Activated naive CD8-positive, alpha-beta T cell treated with anti-CD3 and anti-CD28 coated beads, Interleukin-2, amount 50 U/mL, for 24 hours (primary cell): ENCODE results near the gene PIM2.

Source experiments
- ATAC-seq: fragments of 150-1000 bp; cut with Tn5 transposase; one replicate; pipeline ENCODE4 v1.10.0; 2021
- DNase-seq: peaks from one replicate; pipeline ENCODE4 v3.0.0; 2021
- H3K27ac Mint-ChIP-seq: one replicate; pipeline ENCODE4 v1.8.0; 2021; ENCODE audit warnings: mild to moderate bottlenecking, mixed read lengths
- H3K27me3 Mint-ChIP-seq: one replicate; pipeline ENCODE4 v1.8.0; 2021; ENCODE audit warnings: mixed read lengths
- H3K36me3 Mint-ChIP-seq: one replicate; pipeline ENCODE4 v1.8.0; 2021; ENCODE audit warnings: low read depth, mixed read lengths
- H3K4me1 Mint-ChIP-seq: one replicate; pipeline ENCODE4 v1.8.0; 2021; ENCODE audit warnings: mixed read lengths
- H3K4me3 Mint-ChIP-seq: one replicate; pipeline ENCODE4 v1.8.0; 2021; ENCODE audit warnings: mild to moderate bottlenecking, moderate library complexity, mixed read lengths
- H3K9me3 Mint-ChIP-seq: one replicate; pipeline ENCODE4 v1.8.0; 2021; ENCODE audit warnings: mixed read lengths

PIM2 gene

DNA sequence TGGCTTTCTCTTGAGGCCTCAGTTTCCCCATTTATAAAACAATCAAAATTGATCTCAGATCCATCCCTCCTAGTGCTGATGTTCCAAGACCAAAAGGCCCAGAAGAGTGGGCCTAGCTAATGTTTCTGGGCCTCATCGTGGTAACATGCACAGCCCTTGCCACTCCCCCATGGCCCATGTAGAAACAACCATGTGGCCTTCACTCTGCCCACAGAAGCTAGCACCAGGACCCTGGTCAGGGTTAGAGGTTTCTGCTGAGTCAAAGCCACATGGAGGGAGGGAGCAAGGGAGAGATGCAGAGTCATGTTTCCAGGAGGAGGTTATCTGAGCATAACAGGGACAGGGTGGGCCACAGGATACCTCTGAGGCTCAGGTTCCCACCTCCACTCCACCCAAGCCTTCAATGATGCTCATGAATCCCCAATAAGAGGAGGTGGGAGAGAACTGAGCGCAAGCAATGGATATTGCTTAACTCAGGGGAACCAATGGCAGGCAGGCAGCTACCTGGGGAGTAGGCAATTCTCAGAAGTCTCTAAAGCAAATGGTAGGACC is 21.7 kb upstream of the PIM2 start:
- H3K4me3 Mint-ChIP-seq: no peak overlapping the region
- no peaks in the 10 kb centered on the region for H3K9me3 Mint-ChIP-seq
- peaks cover 89% of the 10 kb centered on the region for H3K4me1 Mint-ChIP-seq
- ATAC-seq (no peak), DNase-seq (no peak)
- no peaks in the 10 kb centered on the region for H3K27me3 Mint-ChIP-seq
- peak overlapping the region; percentile 97 for H3K27ac Mint-ChIP-seq
- peaks cover 21% of the 10 kb centered on the region for H3K36me3 Mint-ChIP-seq

DNA sequence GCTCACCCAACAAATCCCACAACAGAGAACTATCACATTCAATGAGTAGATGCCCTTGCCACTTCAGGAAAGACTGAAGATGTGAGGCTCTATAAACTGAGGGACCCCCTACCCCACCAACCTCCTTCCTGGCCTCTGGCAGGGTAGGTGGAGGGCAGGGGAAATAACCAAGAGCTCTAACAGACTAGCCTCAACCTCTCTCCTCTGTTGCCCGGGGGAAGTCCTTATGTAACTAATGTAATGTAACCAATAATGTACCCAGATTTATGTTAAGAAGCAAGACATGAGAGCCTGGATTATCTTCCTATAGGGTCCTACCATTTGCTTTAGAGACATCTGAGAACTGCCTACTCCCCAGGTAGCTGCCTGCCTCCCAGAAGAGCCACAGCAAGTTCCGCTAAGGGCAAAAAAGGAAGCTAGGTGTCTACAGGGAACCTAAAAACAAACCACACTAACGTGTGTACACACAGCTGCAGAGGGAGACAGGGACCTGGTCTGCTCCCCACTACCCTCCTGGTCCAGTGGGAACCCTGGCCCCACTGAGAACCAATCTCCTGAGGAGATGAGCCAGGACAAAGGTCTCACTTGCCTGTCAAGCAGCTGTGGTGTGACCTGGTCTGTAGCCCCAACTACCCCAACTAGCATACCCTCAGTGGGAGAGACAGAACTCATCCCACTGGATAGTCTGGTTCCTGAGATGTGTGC is 20.9 kb upstream of the PIM2 start:
- Mint-ChIP-seq H3K27me3 (no peaks in the 10 kb centered on the region), H3K36me3 (peaks cover 29% of the 10 kb centered on the region), H3K4me3 (peak overlapping the region; percentile 74), H3K27ac (peak overlapping the region; percentile 97), H3K9me3 (no peaks in the 10 kb centered on the region), H3K4me1 (peaks cover 97% of the 10 kb centered on the region)
- no peak for DNase-seq
- ATAC-seq: no peak

DNA sequence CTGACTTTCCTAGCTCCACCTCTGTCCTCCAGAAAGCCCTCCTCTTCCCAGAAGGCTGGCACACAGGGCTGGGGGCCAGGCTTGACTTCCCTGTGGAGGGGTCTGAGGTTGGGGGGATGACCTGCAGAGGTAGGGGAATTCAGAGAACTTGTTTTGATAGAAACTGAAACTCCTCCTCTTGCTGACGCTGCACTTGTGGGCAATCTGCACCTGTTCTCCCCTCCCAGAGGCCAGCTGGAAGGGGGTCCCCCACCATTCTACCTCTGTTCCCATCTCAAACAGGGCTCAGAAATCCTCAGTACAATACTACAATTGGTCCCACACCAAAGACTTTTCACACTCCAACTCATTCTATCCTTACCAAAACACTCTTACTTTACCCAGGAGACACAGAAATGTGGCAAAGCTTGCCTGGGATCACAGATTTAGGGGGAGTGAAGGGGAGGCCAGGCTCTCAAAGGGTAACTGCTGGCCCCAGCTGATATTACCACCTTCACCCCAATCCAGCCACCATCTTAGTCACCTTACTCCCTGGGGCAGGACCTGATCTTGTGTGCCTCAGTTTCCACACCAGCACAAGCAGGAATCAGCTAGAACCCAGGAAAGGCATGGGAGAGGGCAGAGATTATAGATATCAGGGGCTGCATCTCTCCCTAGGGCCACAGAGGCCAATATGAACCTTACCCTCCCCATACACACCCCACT is 20.0 kb upstream of the PIM2 start:
- Mint-ChIP-seq H3K4me1 (peaks cover 99% of the 10 kb centered on the region), H3K36me3 (peaks cover 36% of the 10 kb centered on the region), H3K27me3 (no peaks in the 10 kb centered on the region), H3K4me3 (peak overlapping the region; percentile 74), H3K27ac (peak overlapping the region; percentile 97), H3K9me3 (no peaks in the 10 kb centered on the region)
- ATAC-seq (peak; percentile 55), DNase-seq (peak; percentile 74)

DNA sequence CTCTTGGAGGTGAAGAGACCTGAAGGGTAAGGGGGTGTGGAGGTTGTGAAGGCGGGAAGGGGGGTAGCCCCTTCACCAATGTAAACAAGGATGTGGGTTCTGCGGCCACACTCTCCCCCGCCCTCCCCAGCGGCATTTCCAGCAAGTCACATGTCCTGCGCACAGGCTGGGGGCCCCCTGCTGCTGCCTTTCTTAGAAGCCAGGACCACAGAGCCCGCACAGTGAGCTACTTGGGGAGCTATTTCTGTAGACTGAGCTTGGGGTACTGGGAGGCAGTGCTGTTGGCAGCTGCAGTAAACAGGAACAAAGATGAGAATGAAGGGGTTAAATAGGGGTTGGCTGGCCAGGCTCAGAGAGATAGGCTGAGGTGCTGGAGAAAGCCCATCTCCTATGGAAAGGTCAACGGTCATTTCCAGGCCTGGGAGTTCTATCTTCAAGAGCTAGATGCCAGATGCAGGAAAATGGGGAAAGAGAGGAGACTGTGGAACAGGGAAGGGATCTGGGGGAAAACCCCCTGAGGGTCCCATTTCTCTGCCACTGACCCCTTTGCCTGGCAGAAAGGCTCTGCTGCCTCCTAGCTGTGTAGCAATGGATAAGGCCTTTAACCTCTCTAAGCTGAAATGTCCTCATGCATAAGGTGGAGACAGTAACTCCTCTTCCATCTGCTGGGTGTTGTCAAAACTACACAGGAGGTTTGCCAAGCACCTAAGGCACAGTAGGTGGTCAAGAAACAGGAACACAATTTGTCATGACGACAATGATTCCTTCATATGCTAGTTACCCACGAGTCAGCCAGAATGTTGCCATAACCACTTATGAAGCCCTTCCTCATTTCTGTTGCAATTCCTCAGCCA is 18.5 kb upstream of the PIM2 start:
- H3K36me3 Mint-ChIP-seq: peaks cover 36% of the 10 kb centered on the region

DNA sequence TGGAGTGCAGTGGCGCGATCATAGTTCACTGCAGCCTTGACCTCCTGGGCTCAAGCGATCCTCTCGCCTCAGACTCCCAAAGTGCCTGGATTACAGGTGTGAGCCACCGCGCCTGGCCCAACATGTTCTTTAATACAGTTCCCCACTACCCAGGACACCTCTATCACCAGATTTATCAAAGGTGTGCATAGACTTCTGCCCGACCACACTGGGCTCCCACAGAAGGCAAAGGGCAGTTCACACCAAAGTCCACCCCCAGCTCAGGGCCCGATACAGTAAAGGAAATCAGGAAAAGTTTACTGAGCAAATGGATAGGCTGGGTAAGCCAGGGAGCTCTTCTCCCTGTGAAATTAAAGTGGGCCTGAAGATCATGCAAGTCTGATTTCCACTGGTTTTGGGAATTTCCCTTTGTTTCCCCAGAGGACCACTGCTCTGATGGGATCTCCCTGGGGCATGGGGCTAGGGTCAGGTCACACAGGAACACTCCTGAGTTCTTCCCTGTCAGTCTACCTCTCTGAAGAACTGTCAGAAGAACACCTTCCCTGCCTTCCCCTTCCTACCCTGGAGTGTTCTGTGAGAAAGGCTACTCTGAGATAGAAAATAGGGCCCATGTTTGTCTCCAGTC is 17.7 kb upstream of the PIM2 start:
- H3K36me3 Mint-ChIP-seq: peaks cover 33% of the 10 kb centered on the region
- DNase-seq (no peak), ATAC-seq (no peak)
- peaks cover 81% of the 10 kb centered on the region for H3K4me1 Mint-ChIP-seq
- H3K27ac Mint-ChIP-seq: peak overlapping the region; percentile 97
- no peaks in the 10 kb centered on the region for H3K9me3 Mint-ChIP-seq
- peak overlapping the region; percentile 74 for H3K4me3 Mint-ChIP-seq
- H3K27me3 Mint-ChIP-seq: no peaks in the 10 kb centered on the region

More for the DNA sequence above, 18.5 kb upstream of the PIM2 start:
- H3K4me3 Mint-ChIP-seq: peak overlapping the region; percentile 74
- peak overlapping the region; percentile 97 for H3K27ac Mint-ChIP-seq
- H3K9me3 Mint-ChIP-seq: no peaks in the 10 kb centered on the region
- ATAC-seq: peak; percentile 77
- H3K27me3 Mint-ChIP-seq: no peaks in the 10 kb centered on the region
- DNase-seq: peak; percentile 86
- H3K4me1 Mint-ChIP-seq: peaks cover 89% of the 10 kb centered on the region

DNA sequence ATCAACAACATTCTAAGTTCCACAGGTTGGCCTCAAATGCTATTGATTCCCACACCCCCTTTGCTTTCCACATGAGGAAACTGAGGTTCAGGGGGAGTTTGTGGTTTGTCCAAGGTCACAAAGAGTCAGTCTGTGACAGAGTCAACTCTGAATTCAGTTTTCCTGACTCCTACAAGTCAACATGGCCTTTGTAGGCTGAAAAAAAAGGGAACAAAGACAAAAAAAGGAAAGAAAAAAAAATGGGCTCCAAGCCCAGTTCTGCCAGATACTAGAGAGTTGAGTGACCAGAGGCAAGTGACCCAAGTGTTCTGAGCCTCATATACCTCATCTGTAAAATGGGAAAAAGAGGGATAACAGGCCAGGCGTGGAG is 16.5 kb upstream of the PIM2 start:
- ATAC-seq (no peak), DNase-seq (no peak)
- Mint-ChIP-seq H3K36me3 (peaks cover 29% of the 10 kb centered on the region), H3K4me1 (peaks cover 70% of the 10 kb centered on the region), H3K4me3 (peak overlapping the region; percentile 48), H3K27me3 (no peaks in the 10 kb centered on the region), H3K27ac (peak overlapping the region; percentile 97), H3K9me3 (no peaks in the 10 kb centered on the region)

DNA sequence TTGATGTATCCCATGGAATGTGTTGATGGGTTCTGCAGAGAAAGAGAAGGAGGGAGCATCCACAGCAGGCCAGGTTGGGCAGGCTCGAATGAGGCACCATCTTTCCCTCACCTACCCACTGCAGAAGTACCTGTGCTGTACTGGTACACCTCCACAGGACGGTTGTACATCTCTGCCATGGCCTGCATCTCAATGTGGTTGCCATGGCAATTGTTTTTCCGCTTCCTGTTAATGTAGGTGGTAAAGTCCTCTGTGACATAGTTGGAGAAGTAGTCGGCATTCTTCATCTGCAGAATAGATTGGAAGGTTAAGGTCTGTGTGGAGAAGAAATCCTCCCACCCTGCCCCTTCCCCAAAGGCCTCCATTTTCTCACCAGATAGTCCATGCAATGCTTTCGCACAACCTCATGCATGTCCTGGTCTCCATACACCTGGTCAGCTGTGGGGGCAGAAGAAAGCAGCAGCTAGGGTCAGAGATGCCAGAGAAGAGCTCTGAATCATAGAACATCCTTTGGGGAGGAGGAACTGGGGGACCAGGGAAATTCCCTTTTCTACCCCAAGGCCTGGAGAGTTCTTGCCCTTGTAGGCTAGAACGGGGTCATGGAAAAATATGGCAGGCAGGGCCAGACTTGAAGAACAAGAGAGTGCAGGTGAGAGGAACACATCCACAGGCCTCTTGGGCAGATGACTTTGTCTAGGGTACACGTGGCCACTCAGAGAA is 15.9 kb upstream of the PIM2 start:
- H3K27ac Mint-ChIP-seq: peak overlapping the region; percentile 97
- H3K27me3 Mint-ChIP-seq: no peaks in the 10 kb centered on the region
- DNase-seq (no peak), ATAC-seq (peak; percentile 27)
- peak overlapping the region; percentile 48 for H3K4me3 Mint-ChIP-seq
- H3K36me3 Mint-ChIP-seq: peaks cover 31% of the 10 kb centered on the region
- H3K4me1 Mint-ChIP-seq: peaks cover 65% of the 10 kb centered on the region
- H3K9me3 Mint-ChIP-seq: no peaks in the 10 kb centered on the region

DNA sequence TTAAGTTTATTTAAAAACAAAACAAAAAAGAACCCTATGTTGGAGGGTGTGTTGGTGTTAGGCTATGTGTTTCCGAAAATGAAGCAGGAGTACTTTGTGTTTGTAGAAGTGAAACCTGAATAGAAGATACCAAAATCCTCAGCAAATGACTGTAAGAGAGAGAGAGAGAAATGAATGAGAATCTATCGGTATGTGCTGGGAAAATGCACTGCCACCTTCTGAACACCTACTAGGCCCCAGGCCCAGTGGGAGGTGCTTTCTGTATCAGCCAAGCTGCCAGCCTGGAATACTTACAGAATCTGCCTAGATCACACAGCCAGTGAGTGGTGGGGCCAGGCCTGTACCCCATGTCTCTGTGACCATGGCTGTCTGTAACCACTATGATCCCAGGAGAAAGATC is 14.9 kb upstream of the PIM2 start:
- Mint-ChIP-seq H3K27me3 (no peaks in the 10 kb centered on the region), H3K9me3 (no peaks in the 10 kb centered on the region), H3K36me3 (peaks cover 32% of the 10 kb centered on the region), H3K4me1 (peaks cover 56% of the 10 kb centered on the region), H3K27ac (peak overlapping the region; percentile 97), H3K4me3 (peak overlapping the region; percentile 35)
- no peak for ATAC-seq
- DNase-seq: no peak

DNA sequence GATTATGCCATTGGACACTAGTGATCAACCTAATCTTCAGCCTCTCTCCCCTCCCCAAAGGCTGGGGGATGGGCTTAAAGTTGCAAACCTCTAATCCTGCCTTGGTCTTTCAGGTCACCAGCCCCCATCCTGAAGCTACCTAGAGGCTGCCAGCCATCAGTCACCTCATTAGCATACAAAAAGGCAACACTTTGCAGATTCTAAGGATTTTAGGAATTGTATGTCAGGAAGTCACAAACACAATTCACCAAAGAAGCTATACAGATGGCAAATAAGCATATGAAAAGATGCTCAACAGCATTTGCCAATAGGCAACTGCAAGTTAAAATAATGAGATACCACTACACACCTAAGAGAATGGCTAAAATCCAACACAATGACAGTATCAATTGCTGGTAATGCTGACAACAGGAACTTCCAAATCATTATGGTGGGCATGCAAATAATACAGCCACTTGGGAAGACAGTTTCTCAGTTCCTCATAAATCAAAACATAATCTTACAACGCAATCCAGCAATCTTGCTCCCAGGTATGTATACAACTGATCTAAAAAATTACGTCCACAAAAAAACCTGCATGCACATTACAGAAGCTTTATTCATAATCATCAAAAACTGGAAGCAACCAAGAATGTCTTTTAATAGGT is 9.0 kb upstream of the PIM2 start:
- Mint-ChIP-seq H3K9me3 (no peaks in the 10 kb centered on the region), H3K36me3 (peaks cover 31% of the 10 kb centered on the region), H3K4me3 (no peak overlapping the region), H3K27ac (no peak overlapping the region), H3K4me1 (peaks cover 30% of the 10 kb centered on the region), H3K27me3 (no peaks in the 10 kb centered on the region)
- DNase-seq: no peak
- no peak for ATAC-seq

DNA sequence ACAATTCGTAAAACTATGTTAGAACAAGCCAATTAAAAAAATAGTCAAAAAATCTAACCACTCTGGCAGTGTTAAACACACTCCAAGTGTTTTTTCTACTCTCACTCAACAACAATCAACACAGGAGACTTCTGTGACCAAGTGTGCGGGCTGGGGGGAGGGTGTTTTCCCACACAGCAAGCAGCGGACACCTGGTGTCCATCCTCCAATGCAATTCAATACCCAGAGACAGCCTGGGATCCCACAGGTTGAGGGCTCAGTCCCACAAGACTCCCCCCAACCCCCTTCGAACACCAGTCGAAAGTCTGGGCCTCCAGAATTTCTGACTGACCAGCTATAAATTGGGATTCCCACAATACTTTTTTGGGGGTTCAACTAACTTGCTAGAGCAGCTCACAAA is 8.3 kb upstream of the PIM2 start:
- no peak overlapping the region for H3K4me3 Mint-ChIP-seq
- no peak overlapping the region for H3K27ac Mint-ChIP-seq
- no peaks in the 10 kb centered on the region for H3K9me3 Mint-ChIP-seq
- no peak for ATAC-seq
- H3K4me1 Mint-ChIP-seq: peaks cover 33% of the 10 kb centered on the region
- no peaks in the 10 kb centered on the region for H3K27me3 Mint-ChIP-seq
- H3K36me3 Mint-ChIP-seq: peaks cover 30% of the 10 kb centered on the region
- DNase-seq: no peak

DNA sequence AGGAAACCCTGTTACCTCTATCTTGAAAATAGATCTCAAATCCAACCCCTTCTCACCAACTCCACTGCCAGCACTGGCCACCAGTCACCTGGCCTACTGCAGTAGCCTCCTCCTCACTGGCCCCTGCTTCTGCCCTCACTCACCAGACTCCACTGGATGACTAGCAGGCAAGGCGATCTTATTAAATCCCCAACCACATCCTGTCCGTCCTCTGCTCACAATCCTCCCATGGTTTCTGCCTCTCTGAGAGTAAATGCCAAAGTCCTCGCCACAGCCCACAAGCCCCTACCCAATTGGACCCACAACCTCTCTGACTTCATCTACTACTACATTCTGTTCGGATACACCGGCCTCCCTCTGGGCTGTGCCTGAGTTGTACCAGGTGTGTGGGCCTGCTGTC is 5.4 kb upstream of the PIM2 start:
- DNase-seq (no peak), ATAC-seq (no peak)
- H3K4me3 Mint-ChIP-seq: no peak overlapping the region
- H3K4me1 Mint-ChIP-seq: peaks cover 58% of the 10 kb centered on the region
- no peaks in the 10 kb centered on the region for H3K9me3 Mint-ChIP-seq
- peaks cover 36% of the 10 kb centered on the region for H3K36me3 Mint-ChIP-seq
- peak overlapping the region; percentile 18 for H3K27ac Mint-ChIP-seq
- H3K27me3 Mint-ChIP-seq: no peaks in the 10 kb centered on the region

DNA sequence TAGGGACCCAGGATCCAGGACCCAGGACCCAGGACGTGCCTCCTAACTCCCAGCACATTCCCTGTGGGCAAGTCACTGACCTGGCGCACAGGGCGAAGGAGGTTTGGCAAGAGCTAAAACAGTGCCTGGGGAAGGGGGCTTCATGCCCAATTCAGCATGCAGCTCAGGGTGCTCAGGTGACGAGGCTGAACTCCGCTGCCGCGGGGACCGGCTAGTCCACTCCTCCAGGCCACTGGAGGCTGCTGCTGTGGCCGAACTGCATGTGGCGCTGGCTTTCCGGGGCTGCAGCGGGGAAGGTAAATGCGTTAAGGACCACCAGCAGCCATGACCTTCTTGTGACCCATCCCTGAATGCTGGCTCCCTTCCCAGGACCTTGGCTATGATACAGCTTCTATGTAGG is 4.9 kb upstream of the PIM2 start:
- Mint-ChIP-seq H3K4me1 (peaks cover 59% of the 10 kb centered on the region), H3K27ac (peak overlapping the region; percentile 18), H3K36me3 (peaks cover 35% of the 10 kb centered on the region), H3K4me3 (no peak overlapping the region), H3K27me3 (no peaks in the 10 kb centered on the region), H3K9me3 (no peaks in the 10 kb centered on the region)
- ATAC-seq: no peak
- DNase-seq: no peak

DNA sequence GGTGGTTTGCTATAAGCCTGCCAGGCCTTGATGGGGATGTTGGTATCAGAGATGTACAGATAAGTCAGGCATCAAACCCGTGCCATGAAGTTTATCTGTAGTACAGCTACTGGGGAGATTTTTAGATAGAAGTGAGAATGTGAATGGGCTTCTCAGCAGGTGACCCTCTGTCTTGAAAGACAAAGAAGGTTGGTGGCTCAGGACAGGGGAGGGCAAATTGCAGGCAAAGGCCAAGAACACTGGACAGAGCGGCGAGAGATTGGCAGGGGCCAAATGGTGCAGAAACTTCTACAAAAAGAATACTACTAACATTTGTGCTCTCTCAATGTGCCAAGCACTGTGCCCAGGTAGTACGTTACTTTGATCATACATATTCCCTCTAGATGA is 1.9 kb upstream of the PIM2 start:
- Mint-ChIP-seq H3K4me1 (peaks cover 57% of the 10 kb centered on the region), H3K27me3 (no peaks in the 10 kb centered on the region), H3K9me3 (no peaks in the 10 kb centered on the region), H3K27ac (peak overlapping the region; percentile 94), H3K4me3 (peak overlapping the region; percentile 96), H3K36me3 (peaks cover 46% of the 10 kb centered on the region)
- no peak for DNase-seq
- ATAC-seq: no peak
